IPS-18a (cell line): ENCODE results near the gene CD58.

Source experiments
- H3K27ac ChIP-seq: one replicate; pipeline ENCODE4 v1.5.1; 2013; ENCODE audit warnings: low read length
- H3K27me3 ChIP-seq: one replicate; pipeline ENCODE4 v1.6.1; 2013; ENCODE audit warnings: mild to moderate bottlenecking, low read length; ENCODE audit not compliant: control insufficient read depth, insufficient read depth
- H3K36me3 ChIP-seq: one replicate; pipeline ENCODE4 v1.6.1; 2013; ENCODE audit warnings: low read depth, low read length; ENCODE audit not compliant: control insufficient read depth
- H3K4me1 ChIP-seq: one replicate; pipeline ENCODE4 v1.6.1; 2013; ENCODE audit warnings: low read depth, low read length; ENCODE audit not compliant: control insufficient read depth
- H3K4me3 ChIP-seq: one replicate; pipeline ENCODE4 v1.5.1; 2013; ENCODE audit warnings: low read length
- H3K9ac ChIP-seq: one replicate; pipeline ENCODE4 v1.6.1; 2013; ENCODE audit warnings: mild to moderate bottlenecking, low read length, moderate library complexity
- H3K9me3 ChIP-seq: one replicate; pipeline ENCODE4 v1.6.1; 2013; ENCODE audit warnings: low read depth, low read length; ENCODE audit not compliant: control insufficient read depth

CD58 gene

DNA sequence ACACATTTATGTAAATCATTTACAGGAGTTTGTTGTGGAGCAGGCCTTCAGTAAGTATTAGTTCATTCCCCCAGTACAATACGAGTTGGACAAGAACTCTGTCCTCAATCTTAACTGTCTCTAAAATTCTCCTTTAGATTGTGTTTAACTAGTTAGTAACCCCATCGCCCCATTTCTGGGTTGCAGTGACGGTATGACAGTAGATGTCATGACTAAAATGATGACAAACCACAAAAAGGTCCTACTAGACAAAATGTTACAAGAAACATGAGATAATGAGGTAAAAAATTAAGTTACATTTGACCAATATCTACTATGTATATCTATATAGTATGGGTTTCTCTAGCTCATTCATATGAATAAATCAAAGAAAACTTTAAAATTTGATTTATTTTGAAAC lies 41.1 kb downstream of the CD58 start:
- H3K4me3 ChIP-seq, result no peak overlapping the region
- no peak overlapping the region for H3K27ac ChIP-seq
- no peaks in the 10 kb centered on the region for H3K27me3 ChIP-seq
- no peaks in the 10 kb centered on the region for H3K36me3 ChIP-seq
- no peaks in the 10 kb centered on the region for H3K4me1 ChIP-seq
- H3K9ac ChIP-seq, result no peak overlapping the region
- no peaks in the 10 kb centered on the region for H3K9me3 ChIP-seq

DNA sequence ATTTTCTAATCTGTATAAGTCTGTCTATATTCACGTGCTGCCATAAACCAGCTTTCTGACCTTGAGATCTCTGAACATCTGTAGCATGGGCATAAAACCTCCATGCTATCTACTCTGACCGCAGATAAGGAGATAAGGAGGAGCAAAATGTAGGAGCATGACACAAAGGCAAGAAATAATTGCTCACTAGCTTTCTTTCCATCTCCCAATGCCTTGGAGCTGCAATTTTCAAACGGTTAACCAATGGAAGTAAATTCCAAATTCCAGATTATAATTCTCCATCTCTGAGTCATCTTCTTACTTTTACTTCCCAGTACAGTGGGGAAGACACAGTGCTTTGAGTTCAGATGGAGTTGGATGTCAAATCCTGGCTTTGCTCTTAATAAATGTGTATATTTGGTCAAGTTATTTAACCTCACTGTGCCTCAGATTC lies 41.6 kb downstream of the CD58 start:
- no peaks in the 10 kb centered on the region for H3K4me1 ChIP-seq
- H3K27me3 ChIP-seq, result no peaks in the 10 kb centered on the region
- H3K9ac ChIP-seq, result no peak overlapping the region
- no peaks in the 10 kb centered on the region for H3K9me3 ChIP-seq
- H3K4me3 ChIP-seq, result no peak overlapping the region
- H3K36me3 ChIP-seq, result no peaks in the 10 kb centered on the region
- H3K27ac ChIP-seq, result no peak overlapping the region

DNA sequence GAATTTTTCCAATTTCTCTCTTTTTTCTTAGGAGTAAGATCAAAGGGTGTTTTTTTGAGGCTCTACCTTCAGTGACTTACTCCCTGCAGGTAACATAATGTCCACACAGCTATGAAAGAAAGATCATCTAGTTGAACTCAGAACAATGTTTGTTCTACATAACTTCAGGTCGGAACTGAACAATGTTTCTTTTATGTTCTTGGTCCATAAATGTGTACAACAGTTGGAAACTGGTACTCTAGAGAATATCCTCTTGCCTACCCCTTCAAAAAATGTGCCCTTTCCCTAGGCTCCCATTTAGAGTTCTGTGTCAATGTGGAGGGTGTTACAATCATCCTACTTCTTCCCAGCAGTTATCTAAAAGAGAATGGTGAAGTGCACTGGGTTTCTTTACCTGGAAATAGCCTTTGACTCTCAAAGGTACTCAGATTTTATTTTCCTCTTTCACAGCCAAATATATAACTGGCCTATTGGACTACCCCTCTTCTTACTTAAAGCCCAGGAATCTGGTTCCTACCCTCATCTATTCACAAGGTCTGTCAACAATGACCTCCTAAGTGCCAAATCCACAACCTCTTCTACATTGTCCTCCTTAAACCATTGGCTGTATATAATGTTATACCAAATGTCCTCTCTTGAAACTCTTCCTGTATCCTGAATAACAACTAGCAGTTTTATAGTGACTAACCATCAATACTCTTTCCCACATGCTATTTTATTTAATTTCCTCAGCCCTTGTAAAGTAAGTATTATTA lies 42.3 kb downstream of the CD58 start:
- no peak overlapping the region for H3K27ac ChIP-seq
- no peaks in the 10 kb centered on the region for H3K4me1 ChIP-seq
- H3K9ac ChIP-seq, result no peak overlapping the region
- H3K27me3 ChIP-seq, result no peaks in the 10 kb centered on the region
- no peak overlapping the region for H3K4me3 ChIP-seq
- H3K9me3 ChIP-seq, result no peaks in the 10 kb centered on the region
- H3K36me3 ChIP-seq, result no peaks in the 10 kb centered on the region

DNA sequence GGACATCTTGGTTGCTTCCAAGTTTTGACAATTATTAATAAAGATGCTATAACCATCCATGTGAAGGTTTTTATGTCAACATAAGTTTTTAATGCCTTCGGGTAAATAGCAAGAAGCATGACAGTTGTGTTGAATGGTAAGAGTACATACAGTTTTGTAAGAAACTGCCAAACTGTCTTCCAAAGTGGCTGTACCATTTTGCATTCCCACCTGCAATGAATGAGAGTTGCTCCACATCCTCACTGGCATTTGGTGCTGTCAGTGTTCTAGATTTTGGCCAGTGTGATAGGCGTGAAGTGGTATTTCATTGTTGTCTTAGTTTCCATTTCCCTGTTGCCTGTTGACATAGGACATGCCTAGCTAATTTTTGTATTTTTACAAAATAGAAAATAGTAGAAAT lies 45.4 kb downstream of the CD58 start:
- Histone ChIP-seq H3K27ac (no peak overlapping the region), H3K27me3 (no peaks in the 10 kb centered on the region), H3K4me1 (no peaks in the 10 kb centered on the region), H3K36me3 (no peaks in the 10 kb centered on the region), H3K9ac (no peak overlapping the region), H3K4me3 (no peak overlapping the region), H3K9me3 (no peaks in the 10 kb centered on the region)

DNA sequence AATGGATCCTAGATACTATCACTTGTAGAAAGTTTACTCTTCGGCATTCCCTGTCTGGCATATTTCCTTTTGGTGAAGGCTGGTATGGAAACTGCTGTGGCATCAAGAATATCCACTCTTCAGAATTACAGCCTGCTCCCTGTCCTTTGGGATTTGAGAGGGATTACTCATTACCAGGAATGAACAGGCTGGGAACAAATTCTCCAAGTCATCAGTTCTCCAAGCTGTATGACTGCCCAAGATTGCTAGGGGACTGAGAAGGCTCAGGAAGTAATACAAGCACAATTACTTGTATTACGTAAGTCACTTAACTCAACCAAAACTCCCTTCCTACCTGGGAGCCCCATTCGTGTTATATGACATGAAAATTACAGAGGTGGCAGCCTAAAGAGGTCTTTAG lies 49.6 kb downstream of the CD58 start:
- Histone ChIP-seq H3K4me1 (no peaks in the 10 kb centered on the region), H3K27me3 (no peaks in the 10 kb centered on the region), H3K4me3 (no peak overlapping the region), H3K9ac (no peak overlapping the region), H3K27ac (no peak overlapping the region), H3K9me3 (no peaks in the 10 kb centered on the region), H3K36me3 (no peaks in the 10 kb centered on the region)

DNA sequence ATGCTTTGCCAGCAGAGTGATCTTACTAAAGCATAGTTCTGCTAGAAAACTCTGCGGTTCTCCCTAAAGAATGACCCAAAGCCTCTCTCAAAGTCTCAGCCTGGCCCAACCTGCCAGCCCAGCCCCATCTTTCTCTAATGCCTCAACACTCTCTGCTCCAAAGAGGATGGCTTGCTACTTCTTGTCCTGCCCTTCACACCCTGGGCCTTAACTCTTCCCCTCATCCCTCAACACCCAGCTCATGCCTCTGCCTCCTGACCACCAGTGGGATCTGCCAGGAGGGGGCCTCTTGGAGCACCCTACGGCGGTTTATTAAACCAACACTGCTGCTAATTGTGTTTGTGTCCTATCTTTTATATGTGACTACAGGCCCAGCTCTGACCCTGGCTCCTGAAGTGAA lies 52.4 kb downstream of the CD58 start:
- Histone ChIP-seq H3K4me1 (no peaks in the 10 kb centered on the region), H3K9me3 (no peaks in the 10 kb centered on the region), H3K27ac (no peak overlapping the region), H3K4me3 (no peak overlapping the region), H3K9ac (no peak overlapping the region), H3K36me3 (no peaks in the 10 kb centered on the region), H3K27me3 (no peaks in the 10 kb centered on the region)

DNA sequence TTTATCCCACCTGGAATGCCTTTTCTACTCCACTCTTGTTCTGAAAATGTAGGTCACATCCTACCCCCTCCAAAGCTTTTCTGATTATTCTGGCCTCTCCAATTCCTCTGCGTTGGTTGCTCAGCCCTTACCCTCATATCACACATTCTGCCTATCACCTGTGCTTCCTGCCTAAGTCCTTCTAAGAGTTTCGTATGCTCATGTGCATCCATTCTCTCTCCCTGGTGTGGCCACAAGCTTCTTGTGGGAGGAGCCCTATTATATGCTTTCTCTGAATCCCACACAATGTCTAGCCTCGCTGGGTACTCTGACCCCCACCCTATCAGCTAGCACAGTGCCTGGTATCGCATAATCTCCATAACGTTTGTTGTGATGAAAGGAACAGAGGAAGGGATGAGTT lies 54.2 kb downstream of the CD58 start:
- no peak overlapping the region for H3K4me3 ChIP-seq
- H3K27ac ChIP-seq, result no peak overlapping the region
- no peaks in the 10 kb centered on the region for H3K4me1 ChIP-seq
- H3K9ac ChIP-seq, result no peak overlapping the region
- no peaks in the 10 kb centered on the region for H3K36me3 ChIP-seq
- no peaks in the 10 kb centered on the region for H3K9me3 ChIP-seq
- no peaks in the 10 kb centered on the region for H3K27me3 ChIP-seq

DNA sequence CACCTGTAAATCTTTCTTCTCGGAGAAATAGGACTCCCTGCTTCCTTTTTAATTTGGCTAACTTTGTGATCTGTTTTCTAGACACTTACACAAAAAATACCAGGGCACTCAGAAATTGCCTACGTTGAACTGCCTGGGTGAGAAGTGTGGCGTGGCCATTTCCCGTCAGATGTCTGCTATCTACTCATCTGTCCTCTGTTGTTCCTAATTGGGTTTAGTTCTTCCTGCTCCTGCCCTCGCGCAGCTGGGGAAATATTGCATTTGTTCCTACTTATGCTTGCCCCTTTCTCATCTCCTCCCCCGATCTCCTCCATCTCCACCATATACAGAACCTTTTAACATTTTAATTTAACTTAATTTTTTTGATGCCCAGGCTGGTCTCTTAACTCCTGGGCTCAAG lies 55.1 kb downstream of the CD58 start:
- Histone ChIP-seq H3K4me3 (no peak overlapping the region), H3K27me3 (no peaks in the 10 kb centered on the region), H3K9ac (no peak overlapping the region), H3K4me1 (no peaks in the 10 kb centered on the region), H3K27ac (no peak overlapping the region), H3K9me3 (no peaks in the 10 kb centered on the region), H3K36me3 (no peaks in the 10 kb centered on the region)

DNA sequence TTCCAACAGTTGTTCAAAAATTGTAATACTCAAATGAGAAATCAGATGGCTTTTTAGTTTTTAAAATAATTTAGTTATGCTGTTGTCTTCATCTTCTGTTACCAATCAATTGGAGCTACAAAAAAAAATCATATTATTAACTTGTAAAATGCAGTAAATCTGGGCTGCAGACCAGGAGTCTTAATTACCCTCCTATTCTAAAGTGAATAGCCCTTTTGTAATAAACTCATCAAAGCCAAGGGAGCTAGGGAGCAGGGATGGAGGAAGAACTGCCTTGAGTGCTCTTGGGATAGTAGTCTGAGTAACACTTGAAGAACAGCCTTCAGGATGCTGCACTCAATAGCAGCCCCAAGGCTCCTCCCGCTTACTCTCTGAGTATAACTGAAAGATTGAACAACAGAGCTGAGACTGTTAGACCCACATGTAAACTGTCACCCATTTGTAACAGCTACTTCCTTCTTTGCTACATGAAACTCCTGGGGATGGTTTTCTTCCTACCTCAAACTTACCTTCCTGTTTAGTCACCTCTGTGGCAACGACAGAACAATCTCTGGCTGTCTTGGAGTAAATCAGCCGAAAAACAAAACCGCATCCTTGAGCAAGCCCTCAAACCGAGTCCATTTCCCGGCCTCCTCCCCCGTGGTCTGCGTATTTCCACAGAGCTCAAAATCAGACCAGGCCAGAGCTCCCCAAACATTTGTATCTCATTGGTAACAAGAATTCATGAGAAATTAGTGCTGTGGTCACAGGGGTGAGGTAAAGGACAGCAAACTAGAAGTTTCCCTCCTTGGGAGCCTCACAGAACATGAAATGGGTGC lies 55.9 kb downstream of the CD58 start:
- H3K36me3 ChIP-seq, result no peaks in the 10 kb centered on the region

DNA sequence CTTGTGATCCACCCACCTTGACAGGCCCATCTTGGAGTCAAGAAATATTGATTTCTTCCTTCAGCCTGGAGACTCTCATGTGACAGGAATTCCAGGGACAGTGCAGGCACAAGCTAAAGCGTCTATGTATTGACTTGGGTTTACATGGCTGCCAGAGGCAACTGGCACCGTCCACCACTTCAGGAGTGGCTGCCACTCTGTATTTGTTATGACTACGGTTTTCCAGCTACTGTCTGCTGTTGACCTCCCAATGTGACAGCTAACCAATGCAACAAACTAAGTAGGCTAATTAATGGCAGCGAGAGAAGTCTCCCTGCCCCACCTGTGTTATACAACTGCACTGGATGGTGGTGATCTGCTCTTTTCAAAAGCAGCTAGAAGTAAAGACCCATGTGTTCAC lies 56.9 kb downstream of the CD58 start:
- no peaks in the 10 kb centered on the region for H3K36me3 ChIP-seq
- no peaks in the 10 kb centered on the region for H3K4me1 ChIP-seq
- no peak overlapping the region for H3K4me3 ChIP-seq
- H3K9me3 ChIP-seq, result no peaks in the 10 kb centered on the region
- no peak overlapping the region for H3K27ac ChIP-seq
- no peak overlapping the region for H3K9ac ChIP-seq
- no peaks in the 10 kb centered on the region for H3K27me3 ChIP-seq

More for the DNA sequence above, 55.9 kb downstream of the CD58 start:
- H3K27ac ChIP-seq, result no peak overlapping the region
- no peak overlapping the region for H3K4me3 ChIP-seq
- no peaks in the 10 kb centered on the region for H3K4me1 ChIP-seq
- no peaks in the 10 kb centered on the region for H3K9me3 ChIP-seq
- no peak overlapping the region for H3K9ac ChIP-seq
- no peaks in the 10 kb centered on the region for H3K27me3 ChIP-seq

DNA sequence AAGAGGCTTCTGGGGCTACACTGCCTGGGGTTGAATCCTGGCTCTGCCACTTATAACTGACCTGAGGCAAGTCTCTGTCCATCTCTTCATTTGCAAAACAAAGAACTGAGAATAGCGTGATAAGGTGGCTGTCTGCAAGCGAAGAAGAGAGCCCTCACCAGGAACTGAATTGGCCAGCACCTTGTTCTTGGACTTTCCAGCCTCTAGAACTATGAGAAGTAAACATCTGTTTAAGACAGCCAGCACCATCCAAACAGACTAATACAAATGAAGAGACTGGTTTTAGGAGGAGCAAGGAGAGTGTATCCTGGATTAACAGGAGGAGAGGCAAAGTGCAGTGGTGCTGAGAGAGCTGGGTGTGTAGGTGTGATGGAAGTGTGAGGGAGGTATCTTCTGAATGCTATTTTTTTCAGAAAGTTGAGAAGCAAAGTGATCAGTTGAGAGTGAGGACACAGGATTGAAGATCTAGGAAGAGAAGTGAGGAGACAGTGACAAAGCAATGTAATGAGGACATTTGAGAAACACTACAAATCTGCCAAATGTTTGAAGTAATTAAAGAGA lies 59.3 kb downstream of the CD58 start:
- Histone ChIP-seq H3K4me1 (peaks cover 4% of the 10 kb centered on the region), H3K9ac (no peak overlapping the region), H3K36me3 (no peaks in the 10 kb centered on the region), H3K27me3 (no peaks in the 10 kb centered on the region), H3K4me3 (no peak overlapping the region), H3K9me3 (no peaks in the 10 kb centered on the region), H3K27ac (no peak overlapping the region)
